Activated CD4-positive, alpha-beta memory T cell treated with anti-CD3 and anti-CD28 coated beads for 36 hours (primary cell): ENCODE measurements around the gene ITGB1BP2. TPM values are rescaled to one million over a fixed set of nuclear protein-coding genes. Genes with fewer than 3 reads are reported as not detected.
A peak's percentile ranks its signal among the peaks of the same experiment; 100 is the strongest.
"Not testable (repeated sequence)": the region's sequence is repeated elsewhere in the genome, so short reads cannot be mapped to it uniquely, and the experiment has no call there.

ENCODE experiments used
- CTCF ChIA-PET: fragments of 350-600 bp; sonication (Branson Sonifier 250); formaldehyde crosslinking; loops from one replicate; lab custom pipeline; 2021; ENCODE audit warnings: antibody characterized with exemption, inconsistent platforms; lab: Charles Lee
- POLR2A ChIA-PET: fragments of 350-600 bp; sonication (Branson Sonifier 250); formaldehyde crosslinking; loops from one replicate; lab custom pipeline; 2021; ENCODE audit warnings: antibody characterized with exemption; lab: Charles Lee
- DNase-seq: peaks from one replicate; pipeline ENCODE4 v3.0.0-alpha.2; 2020
- H3K27ac Mint-ChIP-seq: one replicate; pipeline ENCODE4 v1.8.0; 2021; ENCODE audit warnings: mixed read lengths
- H3K27me3 Mint-ChIP-seq: one replicate; pipeline ENCODE4 v1.8.0; 2021; ENCODE audit warnings: mixed read lengths
- H3K36me3 Mint-ChIP-seq: one replicate; pipeline ENCODE4 v1.8.0; 2021; ENCODE audit warnings: mixed read lengths
- H3K4me1 Mint-ChIP-seq: one replicate; pipeline ENCODE4 v1.8.0; 2021; ENCODE audit warnings: low read depth, mixed read lengths
- H3K4me3 Mint-ChIP-seq: one replicate; pipeline ENCODE4 v1.8.0; 2021; ENCODE audit warnings: mild to moderate bottlenecking, mixed read lengths
- H3K9me3 Mint-ChIP-seq: one replicate; pipeline ENCODE4 v1.8.0; 2021; ENCODE audit warnings: mixed read lengths
- intact Hi-C: fragments of 100-400 bp; cut with micrococcal nuclease; formaldehyde crosslinking; loops from one replicate; pipeline ENCODE4 v1.15.1; 2023
- total RNA-seq, 2 experiments: library from RNA; stranded (reverse); gene quantifications; one replicate each; pipeline ENCODE4 v1.2.3, GENCODE V29; 2021

ITGB1BP2 gene
- 1 to 10 TPM; 4.8 to 5.6 TPM for total RNA-seq

DNA sequence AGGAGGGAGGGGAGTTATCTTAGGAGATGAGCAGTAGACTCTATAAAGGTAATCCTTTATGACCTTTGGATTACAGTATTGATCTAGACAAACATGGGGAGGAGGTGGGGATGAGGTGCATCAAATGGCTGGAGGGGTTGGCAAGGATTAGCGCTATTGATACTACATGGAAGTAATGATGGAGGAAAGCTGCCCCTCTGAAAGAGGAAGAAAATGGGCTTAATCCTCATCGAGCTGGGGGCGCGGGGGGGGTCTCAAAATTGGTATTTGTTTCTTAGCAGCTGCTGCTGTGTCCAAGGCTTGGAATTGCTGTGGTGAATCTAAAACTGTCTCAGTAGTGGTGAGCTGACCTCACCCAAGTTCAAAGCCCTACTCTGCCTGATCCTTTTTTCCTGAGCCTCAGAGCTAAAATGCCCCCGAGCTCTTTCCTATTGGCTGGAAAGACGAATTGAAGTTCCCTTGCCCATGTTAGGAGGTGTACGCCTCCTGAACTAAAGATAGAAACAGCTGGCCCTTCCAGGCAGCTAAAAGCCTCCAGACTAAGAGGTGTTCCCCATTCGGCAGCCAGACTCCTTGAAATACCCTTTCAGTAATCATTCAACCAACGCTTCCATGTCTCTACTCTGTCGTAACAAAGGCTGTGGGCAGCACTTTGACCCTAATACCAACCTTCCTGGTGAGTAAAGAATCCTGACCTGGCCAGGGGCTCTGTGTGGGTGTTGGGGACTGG lies at the start of gene ITGB1BP2:
Gene ITGB1BP2, plus strand, starts transcription at position 556 of the 730 bp plus-strand sequence. Its CDS starts 57 bp downstream, at position 613.
- CTCF ChIA-PET = interaction anchor here (0.6 kb wide), 1 partner anchor 884 kb away, joined by 6 read pairs; no protein-coding TSS in a partner anchor
- H3K4me1 Mint-ChIP-seq = peaks cover 16% of the 10 kb centered on the region
- H3K27ac Mint-ChIP-seq = peak within 1 kb of the TSS; percentile 58
- intact Hi-C loops = no loop called here
- no peaks in the 10 kb centered on the region for H3K27me3 Mint-ChIP-seq
- H3K36me3 Mint-ChIP-seq = peaks cover 50% of the 10 kb centered on the region
- POLR2A ChIA-PET = interaction anchor here (1.7 kb wide), 1 partner anchor 65 kb away, joined by 4 read pairs; the partner anchor contains the start of gene TAF1
- H3K9me3 Mint-ChIP-seq = no peaks in the 10 kb centered on the region
- DNase-seq = no peak
- H3K4me3 Mint-ChIP-seq = no peak within 1 kb of the TSS

DNA sequence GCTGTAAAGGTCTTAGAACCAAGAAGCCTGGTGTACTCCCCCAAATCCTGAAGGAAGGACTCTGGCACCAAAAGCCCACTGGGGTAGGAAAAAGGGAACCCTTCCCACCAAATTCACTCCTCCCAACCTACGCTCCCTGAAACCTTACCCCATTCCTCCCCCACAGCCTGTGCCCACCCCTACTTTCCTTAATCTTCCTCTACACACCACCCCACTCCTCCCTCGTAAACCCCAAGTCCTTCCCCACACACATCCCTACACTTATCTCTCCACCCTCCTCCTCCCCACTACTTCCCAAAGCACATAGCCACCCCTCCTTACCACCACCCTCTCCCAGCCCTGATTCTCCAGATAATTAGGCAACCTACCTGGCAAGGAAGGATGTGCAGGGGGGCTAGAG lies 49.3 kb upstream of the ITGB1BP2 start:
- no peak for DNase-seq
- H3K27ac Mint-ChIP-seq = no peak overlapping the region
- no peaks in the 10 kb centered on the region for H3K27me3 Mint-ChIP-seq
- ChIA-PET CTCF (no interaction called here), POLR2A (no interaction called here)
- H3K4me3 Mint-ChIP-seq = peak overlapping the region; percentile 86
- intact Hi-C loops = loop anchor here (5.0 kb wide), 2 partner anchors 55 to 70 kb away; no protein-coding TSS in a partner anchor
- peaks cover 9% of the 10 kb centered on the region for H3K36me3 Mint-ChIP-seq
- no peaks in the 10 kb centered on the region for H3K9me3 Mint-ChIP-seq
- peaks cover 25% of the 10 kb centered on the region for H3K4me1 Mint-ChIP-seq

DNA sequence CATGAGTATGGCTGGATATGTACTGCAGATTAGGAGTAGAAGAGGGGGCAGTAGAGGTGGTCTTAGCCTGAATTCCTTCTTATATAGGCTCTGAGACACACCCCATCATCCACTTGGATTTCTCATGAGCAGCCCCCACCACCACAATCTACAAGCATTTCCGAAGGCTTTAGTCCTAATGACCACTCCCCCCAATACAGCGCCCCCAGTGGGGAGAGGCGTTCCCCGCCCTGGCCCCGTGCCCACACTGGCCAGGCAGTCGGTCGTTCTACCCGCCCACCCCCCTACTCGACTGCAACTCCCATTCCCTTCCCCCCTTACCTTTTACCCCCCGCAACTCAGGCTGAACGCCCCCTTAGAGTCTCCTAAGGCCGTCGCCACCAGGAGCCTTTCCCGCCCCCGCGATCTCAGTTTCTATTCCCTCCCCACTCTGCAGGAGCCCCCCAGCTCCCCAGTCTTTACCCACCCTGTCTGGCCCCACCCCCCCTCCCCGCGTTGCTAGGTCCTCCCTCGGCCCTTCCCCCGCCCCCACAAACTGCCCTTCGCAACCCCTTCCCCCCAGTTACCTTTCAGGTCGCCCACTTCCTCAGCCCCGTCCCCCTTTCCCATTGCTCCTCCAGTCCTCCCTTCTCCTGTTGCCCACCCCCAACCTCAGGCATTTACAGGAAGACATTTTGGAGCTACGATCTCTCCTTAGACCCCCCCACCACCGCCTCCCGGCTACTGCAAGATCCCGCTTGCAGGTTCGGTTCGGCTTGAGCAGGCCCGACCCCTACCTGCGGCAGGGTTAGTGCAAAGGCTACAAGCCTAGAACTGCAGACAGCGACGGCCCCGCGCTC lies 48.1 kb upstream of the ITGB1BP2 start:
- peak overlapping the region; percentile 86 for H3K4me3 Mint-ChIP-seq

DNA sequence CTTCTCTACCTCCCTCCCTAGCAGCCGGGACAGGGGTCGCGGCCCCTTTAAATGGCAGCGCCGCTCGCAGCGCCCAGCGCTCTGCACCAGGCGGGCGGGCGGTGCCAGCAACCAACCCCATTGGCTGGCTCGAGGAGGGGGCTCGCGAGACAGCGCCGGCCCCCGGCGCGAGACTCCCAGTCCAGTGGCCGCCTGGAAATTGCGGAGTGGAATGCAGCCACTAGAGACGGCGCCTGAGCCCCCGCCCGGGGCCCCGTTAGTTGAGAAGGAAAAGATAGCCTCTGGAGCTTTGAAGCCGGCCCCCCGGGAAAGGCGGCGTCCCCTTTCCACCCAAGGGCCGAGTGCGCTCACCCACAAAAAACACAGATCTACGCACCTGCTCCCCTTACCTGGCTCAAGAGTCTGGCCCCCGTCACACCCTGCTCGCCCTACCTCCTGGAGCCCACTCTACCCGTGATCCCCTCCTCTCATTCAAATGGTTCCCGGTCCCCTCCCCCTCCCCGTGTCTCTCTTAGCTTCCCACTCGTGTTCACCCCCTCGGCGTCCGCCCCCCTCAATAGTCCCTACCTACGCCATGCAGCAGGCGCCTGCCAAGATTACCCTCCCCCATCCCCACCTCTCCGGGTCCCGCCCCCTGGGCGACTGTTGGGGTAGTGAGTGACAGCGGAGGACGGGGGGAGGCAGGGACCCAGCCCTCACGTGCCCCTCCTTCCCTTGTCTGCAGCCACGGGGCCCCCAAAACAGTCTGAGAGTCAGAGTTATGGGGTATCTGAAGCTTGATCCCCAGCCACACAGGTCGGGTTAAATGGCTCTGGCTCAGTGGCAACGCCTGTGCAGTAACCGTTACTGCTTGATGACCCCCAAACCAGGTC lies 47.2 kb upstream of the ITGB1BP2 start, which contains the start of gene ZMYM3:
Gene ZMYM3, minus strand, starts transcription at position 49 of the 872 bp plus-strand sequence. CDS start 885 bp downstream, outside the sequence.
- H3K4me3 Mint-ChIP-seq = peak within 1 kb of the TSS; percentile 86
- peak within 1 kb of the TSS; percentile 73 for H3K27ac Mint-ChIP-seq
- peak; percentile 84 for DNase-seq
- H3K27me3 Mint-ChIP-seq = no peaks in the 10 kb centered on the region
- intact Hi-C loops = loop anchor here (1.0 to 5.0 kb wide), 5 partner anchors 29 to 186 kb away; partner anchors contain the start of genes NONO, SNX12 and TAF1
- no peaks in the 10 kb centered on the region for H3K9me3 Mint-ChIP-seq
- H3K36me3 Mint-ChIP-seq = peaks cover 2% of the 10 kb centered on the region
- CTCF ChIA-PET = interaction anchor here (0.9 to 1.3 kb wide), 3 partner anchors 29 to 72 kb away, joined by 3 to 4 read pairs (median 3); partner anchors contain the start of gene NONO
- POLR2A ChIA-PET = interaction anchor here (0.5 to 1.2 kb wide), 5 partner anchors 22 to 72 kb away, joined by 3 to 6 read pairs (median 4); partner anchors contain the start of gene NONO
- H3K4me1 Mint-ChIP-seq = peaks cover 25% of the 10 kb centered on the region

More for the DNA sequence above, 48.1 kb upstream of the ITGB1BP2 start:
- Mint-ChIP-seq H3K36me3 (peaks cover 7% of the 10 kb centered on the region), H3K27ac (peak overlapping the region; percentile 73), H3K4me1 (peaks cover 25% of the 10 kb centered on the region), H3K9me3 (no peaks in the 10 kb centered on the region), H3K27me3 (no peaks in the 10 kb centered on the region)
- intact Hi-C loops = loop anchor here (1.0 to 5.0 kb wide), 5 partner anchors 30 to 185 kb away; partner anchors contain the start of genes NONO, SNX12 and TAF1
- CTCF ChIA-PET = interaction anchor here (0.9 to 1.0 kb wide), 2 partner anchors 30 to 72 kb away, joined by 3 to 4 read pairs; partner anchors contain the start of gene NONO
- POLR2A ChIA-PET = interaction anchor here (1.2 kb wide), 2 partner anchors 30 to 72 kb away, joined by 5 to 6 read pairs; partner anchors contain the start of gene NONO
- DNase-seq = peak; percentile 59

DNA sequence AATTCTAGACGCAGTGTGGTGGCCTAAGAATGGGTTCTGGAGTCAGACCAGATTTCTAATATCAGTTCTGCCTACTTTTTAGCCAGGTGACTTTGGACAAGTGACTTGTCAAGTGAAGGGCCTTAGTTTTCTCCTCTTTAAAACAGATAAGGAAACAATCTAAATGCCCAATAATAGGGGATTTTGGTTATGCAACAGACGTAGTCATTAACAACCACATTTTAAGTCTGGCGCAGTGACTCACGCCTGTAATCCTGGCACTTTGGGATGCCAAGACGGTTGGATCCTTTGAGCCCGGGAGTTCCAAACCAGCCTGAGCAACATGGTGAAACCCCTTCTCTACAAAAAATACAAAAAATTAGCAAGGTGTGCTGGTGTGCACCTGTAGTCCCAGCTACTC lies 45.5 kb upstream of the ITGB1BP2 start:
- no peaks in the 10 kb centered on the region for H3K27me3 Mint-ChIP-seq
- ChIA-PET POLR2A (no interaction called here), CTCF (no interaction called here)
- DNase-seq = no peak
- no peak overlapping the region for H3K4me3 Mint-ChIP-seq
- intact Hi-C loops = no loop called here
- H3K36me3 Mint-ChIP-seq = no peaks in the 10 kb centered on the region
- H3K27ac Mint-ChIP-seq = no peak overlapping the region
- H3K9me3 Mint-ChIP-seq = no peaks in the 10 kb centered on the region
- H3K4me1 Mint-ChIP-seq = peaks cover 22% of the 10 kb centered on the region

DNA sequence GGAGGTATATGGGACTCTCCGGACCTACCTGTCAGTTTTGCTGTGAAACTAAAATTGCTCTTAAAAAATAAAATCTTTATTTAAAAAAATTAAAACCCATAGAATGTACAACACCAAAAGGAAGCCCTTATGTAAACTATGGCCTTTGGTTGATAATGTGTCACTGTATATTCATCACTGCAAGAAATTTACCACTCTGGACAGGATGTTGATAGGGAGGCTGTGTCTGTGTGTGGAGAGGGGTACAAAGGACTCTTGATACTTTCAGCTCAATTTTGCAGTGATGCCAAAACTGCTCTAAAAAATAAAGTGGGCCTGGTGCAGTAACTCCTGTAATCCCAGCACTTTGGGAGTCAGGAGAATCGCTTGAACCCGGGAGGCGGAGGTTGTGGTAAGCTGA lies 44.7 kb upstream of the ITGB1BP2 start:
- CTCF ChIA-PET = no interaction called here
- H3K36me3 Mint-ChIP-seq = no peaks in the 10 kb centered on the region

DNA sequence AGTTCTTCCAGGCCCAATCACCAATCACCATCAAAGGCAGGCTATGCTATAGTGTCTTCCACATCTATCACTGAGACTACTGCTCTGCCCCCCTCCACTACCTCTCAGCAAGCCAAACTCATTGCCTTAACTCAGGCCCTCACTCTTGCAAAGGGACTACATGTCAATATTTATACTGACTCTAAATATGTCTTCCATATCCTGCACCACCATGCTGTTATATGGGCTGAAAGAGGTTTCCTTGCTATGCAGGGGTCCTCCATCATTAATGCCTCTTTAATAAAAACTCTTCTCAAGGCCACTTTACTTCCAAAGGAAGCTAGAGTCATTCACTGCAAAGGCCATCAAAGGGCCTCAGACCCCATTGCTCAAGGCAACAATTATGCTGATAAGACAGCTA lies 32.9 kb upstream of the ITGB1BP2 start:
- H3K36me3 Mint-ChIP-seq, H3K9me3 Mint-ChIP-seq, H3K27ac Mint-ChIP-seq, CTCF ChIA-PET, H3K4me1 Mint-ChIP-seq, H3K27me3 Mint-ChIP-seq, POLR2A ChIA-PET, DNase-seq, intact Hi-C loops, H3K4me3 Mint-ChIP-seq: not testable (repeated sequence)

More for the DNA sequence above, 44.7 kb upstream of the ITGB1BP2 start:
- H3K9me3 Mint-ChIP-seq = no peaks in the 10 kb centered on the region
- no peaks in the 10 kb centered on the region for H3K27me3 Mint-ChIP-seq
- intact Hi-C loops = no loop called here
- DNase-seq = no peak
- no peak overlapping the region for H3K4me3 Mint-ChIP-seq
- peaks cover 14% of the 10 kb centered on the region for H3K4me1 Mint-ChIP-seq
- POLR2A ChIA-PET = no interaction called here
- H3K27ac Mint-ChIP-seq = no peak overlapping the region

DNA sequence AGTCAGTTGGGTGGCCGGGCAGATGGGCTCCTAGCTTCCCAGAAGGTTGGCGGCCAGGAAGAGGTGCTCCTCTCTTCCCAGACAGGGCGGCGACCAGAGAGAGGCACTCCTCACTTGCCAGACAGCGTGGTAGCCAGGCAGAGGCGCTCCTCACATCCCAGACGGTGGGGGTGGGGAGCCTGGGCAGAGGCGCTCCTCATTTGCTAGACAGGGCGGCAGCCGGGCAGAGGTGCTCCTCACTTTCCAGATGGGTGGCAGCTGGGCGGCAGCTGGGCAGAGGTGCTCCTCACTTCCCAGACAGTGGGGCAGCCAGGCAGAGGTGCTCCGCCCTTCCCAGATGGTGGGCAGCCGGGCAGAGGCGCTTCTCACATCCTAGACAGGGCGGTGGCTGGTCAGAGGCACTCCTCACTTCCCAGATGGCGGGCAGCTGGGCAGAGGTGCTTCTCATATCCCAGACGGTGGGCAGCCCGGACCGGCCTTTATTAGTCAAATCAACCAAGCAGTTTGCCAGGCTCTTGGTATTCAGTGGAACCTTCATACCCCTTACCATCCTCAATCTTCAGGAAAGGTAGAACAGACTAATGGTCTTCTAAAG lies 31.7 kb upstream of the ITGB1BP2 start:
- Mint-ChIP-seq H3K27ac (no peak overlapping the region), H3K36me3 (no peaks in the 10 kb centered on the region), H3K9me3 (no peaks in the 10 kb centered on the region), H3K4me1 (no peaks in the 10 kb centered on the region), H3K4me3 (no peak overlapping the region), H3K27me3 (no peaks in the 10 kb centered on the region)
- CTCF ChIA-PET = no interaction called here
- DNase-seq = no peak
- intact Hi-C loops = no loop called here
- POLR2A ChIA-PET = no interaction called here

DNA sequence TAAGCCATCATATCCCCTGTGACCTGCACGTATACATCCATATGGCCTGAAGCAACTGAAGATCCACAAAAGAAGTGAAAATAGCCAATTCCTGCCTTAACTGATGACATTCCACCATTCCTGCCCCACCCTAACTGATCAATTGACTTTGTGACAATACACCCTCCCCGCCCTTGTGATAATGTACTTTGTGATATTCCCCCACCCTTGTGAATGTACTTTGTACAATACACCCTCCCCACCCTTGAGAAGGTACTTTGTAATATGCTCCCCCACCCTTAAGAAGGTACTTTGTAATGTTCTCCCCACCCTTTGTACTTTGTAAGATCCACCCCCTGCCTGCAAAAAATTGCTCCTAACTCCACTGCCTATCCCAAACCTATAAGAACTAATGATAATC lies 29.2 kb upstream of the ITGB1BP2 start:
- H3K9me3 Mint-ChIP-seq, intact Hi-C loops, H3K27ac Mint-ChIP-seq, H3K4me3 Mint-ChIP-seq, CTCF ChIA-PET, H3K27me3 Mint-ChIP-seq, H3K36me3 Mint-ChIP-seq, DNase-seq, H3K4me1 Mint-ChIP-seq, POLR2A ChIA-PET: not testable (repeated sequence)

DNA sequence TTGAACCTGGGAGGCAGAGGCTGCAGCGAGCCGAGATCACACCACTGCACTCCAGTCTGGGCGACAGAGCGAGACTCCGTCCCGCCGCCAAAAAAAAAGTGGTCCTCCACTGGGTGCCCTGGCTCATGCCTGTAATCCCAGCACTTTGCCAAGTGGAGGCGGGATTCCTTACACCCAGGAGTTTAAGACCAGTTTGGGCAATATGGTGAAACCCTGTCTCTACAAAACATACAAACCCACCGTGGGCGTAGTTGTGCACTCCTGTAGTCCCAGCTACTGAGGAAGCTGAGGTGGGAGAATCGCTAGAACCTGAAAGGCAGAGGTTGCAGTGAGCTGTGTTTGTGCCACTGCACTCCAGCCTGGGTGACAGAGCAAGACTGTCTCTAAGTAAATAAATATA lies 20.2 kb upstream of the ITGB1BP2 start:
- H3K27me3 Mint-ChIP-seq, H3K4me3 Mint-ChIP-seq, CTCF ChIA-PET, H3K27ac Mint-ChIP-seq, H3K4me1 Mint-ChIP-seq, DNase-seq, POLR2A ChIA-PET, H3K9me3 Mint-ChIP-seq: not testable (repeated sequence)
- intact Hi-C loops = loop anchor here (5.0 kb wide), 2 partner anchors 169 to 824 kb away; partner anchors contain the start of gene IL2RG
- H3K36me3 Mint-ChIP-seq = peaks cover 18% of the 10 kb centered on the region
